NOMO-1 (cell line): ENCODE data around the gene LSM12.

Experiments
- DNase-seq, 2 experiments: peaks; one replicate each; lab custom pipeline; 2025; ENCODE audit not compliant: unreplicated experiment in 2 of 2; lab: John Stamatoyannopoulos, UW

Gene LSM12

DNA sequence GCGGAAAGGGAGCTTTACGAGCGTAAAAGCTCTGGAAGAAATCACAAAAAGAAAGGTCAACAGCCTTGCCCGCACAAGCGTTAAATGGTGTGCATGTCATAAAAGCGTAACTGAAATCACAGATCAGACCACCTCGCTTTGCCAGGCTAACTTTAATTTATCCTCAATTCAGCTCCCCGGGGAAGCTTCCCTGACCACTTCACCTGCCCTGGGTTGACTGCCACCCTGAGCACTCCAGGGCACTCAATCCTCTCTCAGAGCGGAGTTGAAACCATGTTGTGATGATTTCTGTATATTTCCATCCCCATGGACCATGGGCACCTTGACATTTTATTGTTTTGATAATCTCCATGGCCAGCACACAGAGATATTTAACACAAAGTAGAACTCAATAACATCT, 78.2 kb downstream of the LSM12 start:
- DNase-seq, result no peak

DNA sequence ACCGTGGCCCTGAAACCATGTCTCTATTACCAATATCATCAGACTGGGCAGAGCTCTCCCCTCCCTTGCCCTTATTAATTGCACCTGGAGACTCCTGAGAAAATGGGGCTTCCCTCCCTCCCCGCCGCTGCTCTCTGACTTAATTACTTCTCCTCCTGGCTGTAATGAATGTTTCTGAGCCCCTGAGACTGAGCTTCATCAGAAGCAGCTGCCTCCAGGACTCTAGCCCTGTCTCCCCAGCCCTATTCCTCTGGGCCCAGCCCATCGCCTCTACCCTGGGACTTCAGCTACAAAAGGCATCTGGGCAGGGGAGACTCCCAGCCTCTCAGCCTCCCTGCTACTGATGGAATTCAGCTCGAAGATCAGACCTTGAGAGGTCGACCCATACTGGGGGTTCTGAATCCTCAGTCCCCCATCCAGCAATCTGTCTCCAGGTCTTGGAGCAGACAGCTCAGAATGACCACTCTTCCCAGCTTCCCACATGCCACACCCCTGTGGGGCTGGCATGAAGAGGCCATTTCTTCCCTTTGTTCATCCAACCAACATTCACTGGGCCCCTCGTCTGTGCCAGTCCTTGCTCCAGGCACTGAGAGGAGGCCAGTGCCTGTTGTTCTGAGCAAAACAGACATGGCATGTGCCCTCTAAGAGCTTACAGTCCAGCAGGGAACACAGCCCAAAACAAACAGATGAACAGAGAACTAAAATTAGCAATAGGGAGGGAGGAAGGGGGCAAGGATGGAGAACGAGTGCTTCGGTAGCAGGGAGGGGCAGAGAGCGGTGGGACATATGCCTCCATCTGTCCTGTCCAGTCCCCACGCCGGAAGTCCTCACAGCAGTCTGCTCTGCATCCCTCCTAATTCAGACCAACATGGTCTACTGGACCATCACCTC, 79.1 kb downstream of the LSM12 start:
- no peak for DNase-seq

DNA sequence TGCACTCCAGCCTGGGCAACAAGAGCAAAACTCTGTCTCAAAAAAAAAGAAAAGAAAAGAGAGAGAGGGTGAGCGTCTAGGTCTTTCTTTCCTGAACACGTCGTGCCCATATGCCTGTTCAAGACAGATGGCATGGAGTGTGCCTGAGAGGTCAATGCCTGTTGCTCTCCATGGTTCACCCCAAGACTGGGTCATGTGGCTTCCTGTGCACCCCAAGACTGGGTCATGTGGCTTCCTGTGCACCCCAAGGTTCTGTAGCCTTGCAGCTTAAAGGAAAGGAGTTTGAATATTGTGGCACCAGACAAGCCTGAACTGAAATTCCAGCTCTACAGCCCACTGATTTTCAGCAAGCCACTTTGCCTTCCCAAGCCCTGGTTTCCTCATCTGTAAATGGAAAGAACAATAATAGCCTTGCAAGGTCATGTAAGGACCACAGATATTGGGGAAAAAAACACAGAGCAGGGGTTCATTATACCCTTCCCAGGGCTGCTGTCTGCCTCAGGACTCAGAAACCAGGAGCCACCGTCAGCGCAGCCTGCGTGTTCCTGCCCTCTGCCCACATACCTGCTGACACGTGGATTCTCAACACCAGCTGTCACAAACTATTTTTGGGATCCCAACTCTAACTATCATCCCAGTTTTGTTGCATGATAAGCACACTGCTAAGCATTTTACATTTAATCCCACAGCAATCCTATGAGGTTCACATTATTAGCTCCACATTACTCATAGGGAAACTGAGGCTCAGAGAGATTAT, 80.1 kb downstream of the LSM12 start:
- no peak for DNase-seq

DNA sequence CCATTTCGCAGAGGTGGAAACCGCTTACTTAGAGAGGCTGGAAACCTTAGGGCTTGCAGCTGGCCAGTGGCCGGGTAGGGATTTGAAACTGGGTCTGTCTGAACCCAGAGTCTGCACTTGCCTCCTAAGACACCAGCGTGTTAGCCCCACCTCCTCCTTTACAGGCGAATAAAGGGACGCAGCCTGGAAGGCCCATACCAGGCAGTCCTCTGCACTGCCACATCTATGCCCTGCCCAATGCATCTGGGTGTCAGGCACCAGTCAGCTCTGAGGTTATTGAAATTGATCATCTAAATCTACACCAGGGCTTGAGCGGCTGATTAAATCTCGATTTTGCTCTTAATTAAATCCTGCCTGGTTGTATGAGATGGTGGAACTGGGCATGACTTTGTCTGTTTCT, 82.0 kb downstream of the LSM12 start:
- no peak for DNase-seq
